ENCODE measurements around the gene LDLRAP1.

Gene LDLRAP1

GRCh38 chr1:25524568-25525360 lies 18.6 kb upstream of the LDLRAP1 start:
- no peak for DNase-seq

- no peak for DNase-seq
Measured at GRCh38 chr1:25525361-25525688, 18.1 kb upstream of the LDLRAP1 start.

GRCh38 chr1:25526753-25527152 lies 16.7 kb upstream of the LDLRAP1 start:
- no peak for DNase-seq

GRCh38 chr1:25527226-25527846 lies 16.1 kb upstream of the LDLRAP1 start:
- DNase-seq, result no peak

- no peak for DNase-seq
Measured at GRCh38 chr1:25527946-25528595, 15.3 kb upstream of the LDLRAP1 start.

GRCh38 chr1:25528881-25529517 lies 14.4 kb upstream of the LDLRAP1 start:
- no peak for DNase-seq

GRCh38 chr1:25529518-25530185 lies 13.8 kb upstream of the LDLRAP1 start:
- DNase-seq, result no peak

- DNase-seq, result no peak
Measured at GRCh38 chr1:25530186-25531081, 13.0 kb upstream of the LDLRAP1 start.

GRCh38 chr1:25531082-25531461 lies 12.3 kb upstream of the LDLRAP1 start:
- DNase-seq, result no peak

- no peak for DNase-seq
Measured at GRCh38 chr1:25532970-25533369, 10.4 kb upstream of the LDLRAP1 start.

- no peak for DNase-seq
Measured at GRCh38 chr1:25533775-25534409, 9.5 kb upstream of the LDLRAP1 start.

- DNase-seq, result no peak
Measured at GRCh38 chr1:25534410-25534788, 9.0 kb upstream of the LDLRAP1 start.

GRCh38 chr1:25536124-25536523 lies 7.3 kb upstream of the LDLRAP1 start:
- no peak for DNase-seq

GRCh38 chr1:25537153-25537831 lies 6.1 kb upstream of the LDLRAP1 start:
- no peak for DNase-seq

- DNase-seq, result no peak
Measured at GRCh38 chr1:25538191-25538767, 5.1 kb upstream of the LDLRAP1 start.

- no peak for DNase-seq
Measured at GRCh38 chr1:25540750-25541342, 2.6 kb upstream of the LDLRAP1 start.

- no peak for DNase-seq
Measured at GRCh38 chr1:25541425-25541824, 2.0 kb upstream of the LDLRAP1 start.

GRCh38 chr1:25541889-25542658 lies 1.3 kb upstream of the LDLRAP1 start:
- no peak for DNase-seq

- DNase-seq, result no peak
Measured at GRCh38 chr1:25543005-25543424, 391 bp upstream of the LDLRAP1 start.

Measured in activated CD8-positive, alpha-beta memory T cell treated with anti-CD3 and anti-CD28 coated beads for 24 hours (primary cell).